Measurements from ENCODE around the gene ZNF396. TPM values are rescaled to one million over a fixed set of nuclear protein-coding genes. Genes with fewer than 3 reads are reported as not detected.

The ZNF396 gene
- polyA plus RNA-seq, 3 donors, result 5.4 to 7.2 (median 7.0) TPM

Other genes starting within 250 kb of the ZNF396 start
- 10 to 100 TPM; 48.0 to 77.9 (median 56.6) TPM for gene ZNF397, start 136.3 kb downstream of the ZNF396 start, polyA plus RNA-seq (ENCODE audit: insufficient read length in 3 of 3)
- 10 to 100 TPM; 36.3 to 56.6 (median 48.7) TPM for gene ZSCAN30, start 87.1 kb downstream of the ZNF396 start, polyA plus RNA-seq (ENCODE audit: insufficient read length in 3 of 3)
- 10 to 100 TPM; 69.5 to 81.8 (median 76.1) TPM for gene ZNF24, start 32.9 kb downstream of the ZNF396 start, polyA plus RNA-seq (ENCODE audit: insufficient read length in 3 of 3)
- 10 to 100 TPM; 28.8 to 32.6 (median 29.4) TPM for gene INO80C, start 120.6 kb upstream of the ZNF396 start, polyA plus RNA-seq (ENCODE audit: insufficient read length in 3 of 3)
- gene GALNT1, start 204.4 kb upstream of the ZNF396 start, polyA plus RNA-seq (ENCODE audit: insufficient read length in 3 of 3), result 10 to 100 TPM; 55.9 to 71.1 (median 67.1) TPM